HG02588 (cell line): ENCODE measurements around the gene NUMBL.
"Not testable (repeated sequence)": the region's sequence is repeated elsewhere in the genome, so short reads cannot be mapped to it uniquely, and the experiment has no call there.

ENCODE experiments used
- ATAC-seq: cut with Tn5 transposase; IDR thresholded peaks from one replicate; pipeline ENCODE4 v1.9.1; 2021; ENCODE audit warnings: mild to moderate bottlenecking, moderate library complexity; ENCODE audit not compliant: unreplicated experiment

Gene NUMBL

DNA sequence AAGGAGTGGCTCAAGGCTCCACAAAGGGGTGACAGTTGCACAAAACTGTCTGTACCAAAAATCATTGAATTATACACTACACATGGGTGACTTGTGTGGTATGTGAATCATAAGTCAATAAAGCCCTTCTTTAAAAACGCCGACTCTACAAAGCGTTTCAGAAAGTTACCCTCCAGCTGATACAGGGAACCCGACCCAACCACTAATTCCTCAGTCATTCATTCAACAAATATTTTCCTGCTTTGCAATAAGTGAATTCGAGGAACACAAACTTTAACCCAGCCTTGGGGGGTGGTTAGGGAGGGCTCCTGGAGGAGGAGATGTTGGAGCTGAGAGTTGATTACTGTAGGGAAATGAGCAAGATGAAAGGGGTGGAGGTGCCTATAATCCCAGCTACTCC lies 57.2 kb downstream of the NUMBL start:
- ATAC-seq, result no peak

DNA sequence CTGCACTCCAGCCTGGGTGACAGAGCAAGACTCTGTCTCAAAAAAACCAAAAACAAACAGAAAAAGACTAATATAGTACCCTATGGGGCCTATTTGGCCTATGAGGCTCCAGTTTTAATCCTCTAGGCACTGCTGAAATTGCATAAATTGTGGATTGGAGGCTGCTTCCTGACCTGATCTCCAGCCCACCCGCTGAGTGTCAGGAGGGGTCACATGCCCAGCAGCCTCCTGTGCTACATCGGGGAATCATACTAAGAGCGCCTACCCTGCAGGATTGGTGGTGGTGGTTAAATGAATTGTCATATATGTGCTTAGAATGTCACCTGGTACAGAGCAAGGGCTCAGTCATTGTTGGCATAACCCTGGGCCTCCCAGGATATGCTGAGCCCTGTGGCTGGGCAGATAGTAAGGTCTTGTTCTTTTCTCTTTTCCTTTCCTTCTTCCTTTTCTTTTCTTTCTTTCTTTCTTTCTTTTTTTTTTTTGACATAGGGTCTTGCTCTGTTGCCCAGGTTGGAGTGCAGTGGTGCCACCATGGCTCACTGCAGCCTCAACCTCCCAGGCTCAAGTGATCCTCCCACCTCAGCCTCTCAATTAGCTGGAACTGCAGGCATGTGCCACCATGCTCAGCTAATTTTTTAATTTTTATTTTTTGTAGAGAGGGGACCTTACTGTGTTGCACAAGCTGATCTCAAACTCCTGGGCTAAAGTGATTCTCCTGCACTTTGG lies 58.0 kb downstream of the NUMBL start:
- no peak for ATAC-seq

DNA sequence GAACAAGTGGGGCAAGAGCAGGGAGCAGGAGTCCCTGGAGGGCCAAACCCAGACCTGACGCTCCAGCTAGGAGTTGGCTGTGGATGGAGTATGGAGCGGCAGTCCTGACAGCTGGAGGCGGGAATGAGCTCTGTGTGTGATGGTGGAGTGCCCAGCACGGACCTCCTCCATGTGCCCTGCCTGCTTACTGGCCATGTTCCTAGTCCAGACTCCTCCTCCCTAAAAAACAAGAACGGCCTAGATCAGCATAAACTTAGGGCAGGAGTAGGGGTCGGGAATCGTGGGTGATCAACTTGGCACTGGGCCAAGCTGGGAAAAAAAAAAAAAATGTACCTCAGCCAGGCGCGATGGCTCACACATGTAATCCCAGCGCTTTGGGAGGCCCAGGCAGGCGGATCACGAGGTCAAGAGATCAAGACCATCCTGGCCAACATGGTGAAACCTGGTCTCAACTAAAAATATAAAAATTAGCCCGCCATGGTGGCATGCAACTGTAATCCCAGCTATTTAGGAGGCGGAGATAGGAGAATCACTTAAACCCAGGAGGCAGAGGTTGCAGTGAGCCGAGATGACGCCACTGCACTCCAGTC lies 59.8 kb downstream of the NUMBL start:
- ATAC-seq, result no peak

DNA sequence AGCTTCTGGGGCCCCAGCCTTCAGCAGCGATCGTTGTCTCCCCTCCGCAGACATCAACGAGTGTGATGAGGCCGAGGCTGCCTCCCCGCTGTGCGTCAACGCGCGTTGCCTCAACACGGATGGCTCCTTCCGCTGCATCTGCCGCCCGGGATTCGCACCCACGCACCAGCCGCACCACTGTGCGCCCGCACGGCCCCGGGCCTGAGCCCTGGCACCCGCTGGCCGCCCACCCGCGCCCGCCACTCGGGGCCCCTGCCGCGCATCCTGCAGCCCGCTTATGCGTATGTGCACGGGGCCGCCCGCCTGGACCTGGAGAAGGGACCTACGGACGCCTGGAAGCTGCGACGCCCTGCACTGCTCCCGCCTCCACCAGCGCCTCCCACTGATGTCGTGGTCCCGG lies 61.1 kb downstream of the NUMBL start:
- no peak for ATAC-seq

DNA sequence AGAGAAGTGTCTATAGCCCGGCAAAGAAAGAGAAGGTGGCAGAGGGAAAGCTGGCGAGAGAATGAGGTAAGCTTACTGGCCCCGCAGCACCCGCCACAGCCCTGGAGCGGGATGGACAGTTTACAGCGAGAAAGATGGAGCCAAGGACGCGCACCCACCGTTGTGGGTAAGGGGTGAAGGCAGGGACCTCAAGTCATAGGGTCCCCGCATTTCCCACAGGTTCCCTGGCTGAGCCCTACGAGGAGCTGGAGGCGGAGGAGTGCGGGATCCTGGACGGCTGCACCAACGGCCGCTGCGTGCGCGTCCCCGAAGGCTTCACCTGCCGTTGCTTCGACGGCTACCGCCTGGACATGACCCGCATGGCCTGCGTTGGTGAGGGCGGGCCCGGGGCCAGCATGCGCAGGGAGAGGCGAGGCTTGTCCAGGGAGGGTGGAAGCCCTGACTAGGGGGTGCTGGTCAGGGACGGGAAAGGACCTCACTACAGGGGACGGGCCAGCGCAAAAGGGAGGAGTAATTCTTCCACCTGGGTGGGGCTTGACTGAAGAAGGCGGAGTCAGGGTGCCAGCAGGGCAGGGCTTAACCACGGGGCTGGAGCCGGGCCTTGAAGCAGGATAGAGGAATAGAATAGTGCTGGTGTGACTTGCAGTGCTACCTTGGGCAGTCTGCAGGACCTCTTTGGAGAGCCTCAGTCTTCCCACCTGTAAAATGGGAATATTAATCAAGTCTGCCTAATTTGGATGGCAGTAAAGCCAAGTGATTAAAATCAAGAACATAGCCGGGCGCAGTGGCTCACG lies 62.8 kb downstream of the NUMBL start:
- ATAC-seq, result no peak

DNA sequence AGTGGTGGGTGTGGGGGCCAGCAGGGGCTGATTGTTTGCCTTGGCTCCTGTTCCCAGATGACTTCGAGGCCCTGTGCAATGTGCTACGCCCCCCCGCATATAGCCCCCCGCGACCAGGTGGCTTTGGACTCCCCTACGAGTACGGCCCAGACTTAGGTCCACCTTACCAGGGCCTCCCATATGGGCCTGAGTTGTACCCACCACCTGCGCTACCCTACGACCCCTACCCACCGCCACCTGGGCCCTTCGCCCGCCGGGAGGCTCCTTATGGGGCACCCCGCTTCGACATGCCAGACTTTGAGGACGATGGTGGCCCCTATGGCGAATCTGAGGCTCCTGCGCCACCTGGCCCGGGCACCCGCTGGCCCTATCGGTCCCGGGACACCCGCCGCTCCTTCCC lies 63.5 kb downstream of the NUMBL start:
- no peak for ATAC-seq

DNA sequence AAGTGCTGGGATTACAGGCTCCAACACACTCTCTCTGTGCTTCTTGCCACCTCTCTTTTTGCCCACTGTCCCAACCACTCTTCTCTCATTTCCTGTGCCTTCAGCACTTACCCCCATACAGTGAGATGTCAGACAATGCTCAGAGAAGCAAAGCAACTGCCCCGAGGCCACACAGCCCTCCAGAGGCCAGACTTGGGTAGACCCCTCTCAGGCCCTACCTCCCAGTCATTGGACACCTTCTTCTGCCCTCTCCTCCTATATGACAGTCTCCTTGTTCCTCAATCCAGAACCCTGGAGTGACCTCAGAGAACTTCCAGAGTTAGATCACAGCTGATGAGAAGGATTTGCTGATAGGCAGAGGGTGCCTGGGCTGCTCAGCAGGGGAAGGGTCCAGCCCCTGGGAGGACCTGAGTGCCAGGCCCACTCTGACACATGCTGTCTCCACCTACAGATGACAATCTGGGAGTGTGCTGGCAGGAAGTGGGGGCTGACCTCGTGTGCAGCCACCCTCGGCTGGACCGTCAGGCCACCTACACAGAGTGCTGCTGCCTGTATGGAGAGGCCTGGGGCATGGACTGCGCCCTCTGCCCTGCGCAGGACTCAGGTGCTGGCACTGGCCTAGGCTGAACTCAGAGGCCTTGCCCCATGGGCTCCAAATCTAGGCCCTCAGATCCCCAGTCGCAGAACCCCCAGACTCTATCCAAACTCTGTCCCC lies 64.9 kb downstream of the NUMBL start:
- no peak for ATAC-seq

DNA sequence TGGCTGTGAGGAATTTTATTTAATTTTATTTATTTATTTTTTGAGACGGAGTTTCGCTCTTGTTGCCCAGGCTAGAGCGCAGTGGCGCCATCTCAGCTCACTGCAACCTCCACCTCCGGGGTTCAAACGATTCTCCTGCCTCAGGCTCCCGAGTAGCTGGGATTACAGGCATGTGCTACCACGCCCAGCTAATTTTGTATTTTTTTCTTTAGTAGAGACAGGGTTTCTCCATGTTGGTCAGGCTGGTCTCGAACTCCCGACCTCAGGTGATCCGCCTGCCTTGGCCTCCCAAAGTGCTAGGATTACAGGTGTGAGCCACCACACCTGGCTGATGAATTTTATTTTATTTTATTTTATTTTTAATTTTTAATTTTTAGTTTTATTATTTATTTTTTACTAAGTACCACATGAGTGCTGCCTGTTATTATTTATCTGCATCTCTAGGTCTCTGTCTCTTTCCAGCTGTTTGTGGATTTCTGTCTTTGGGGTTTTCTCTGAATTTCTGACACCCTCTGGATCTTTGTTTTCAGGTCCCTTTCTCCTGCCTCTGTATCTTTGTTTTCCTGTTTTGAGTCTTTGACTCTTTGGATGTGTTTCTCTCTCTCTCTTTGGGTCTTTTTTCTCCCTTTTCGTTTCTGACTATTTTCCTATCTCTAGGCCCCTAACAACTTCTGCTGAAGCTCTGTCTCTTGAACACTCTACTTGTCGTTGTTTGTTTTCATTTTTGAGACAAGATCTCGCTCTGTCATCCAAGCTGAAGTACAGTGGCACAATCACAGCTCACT lies 65.9 kb downstream of the NUMBL start:
- ATAC-seq, result not testable (repeated sequence)

DNA sequence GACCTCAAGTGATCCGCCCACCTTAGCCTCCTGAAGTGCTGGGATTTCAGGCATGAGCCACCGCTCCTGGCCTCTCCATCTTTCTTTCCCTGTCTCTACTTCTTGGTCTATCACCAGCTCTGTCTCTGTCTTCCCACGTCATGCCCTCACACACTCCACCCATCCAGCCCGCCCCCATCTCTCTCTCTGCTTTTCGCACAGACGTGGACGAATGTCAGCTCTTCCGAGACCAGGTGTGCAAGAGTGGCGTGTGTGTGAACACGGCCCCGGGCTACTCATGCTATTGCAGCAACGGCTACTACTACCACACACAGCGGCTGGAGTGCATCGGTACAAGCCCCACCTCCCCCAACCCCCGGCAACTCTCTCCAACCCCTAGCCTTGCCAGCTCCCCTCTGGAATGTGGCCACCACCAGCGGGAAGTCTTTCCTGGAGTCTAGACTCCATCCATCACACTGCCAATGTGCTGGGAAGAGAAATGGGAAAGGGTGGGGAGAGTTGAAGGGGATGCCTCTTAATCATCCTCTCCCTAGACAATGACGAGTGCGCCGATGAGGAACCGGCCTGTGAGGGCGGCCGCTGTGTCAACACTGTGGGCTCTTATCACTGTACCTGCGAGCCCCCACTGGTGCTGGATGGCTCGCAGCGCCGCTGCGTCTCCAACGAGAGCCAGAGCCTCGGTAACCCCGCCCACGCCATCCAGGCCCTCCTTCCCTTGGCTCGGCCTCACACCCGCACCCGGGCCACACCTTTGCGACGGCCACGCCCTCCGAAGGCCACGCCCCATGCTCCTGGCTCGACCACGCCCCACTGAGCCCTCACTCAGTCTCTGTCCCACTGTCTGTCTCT lies 66.8 kb downstream of the NUMBL start:
- ATAC-seq, result no peak

DNA sequence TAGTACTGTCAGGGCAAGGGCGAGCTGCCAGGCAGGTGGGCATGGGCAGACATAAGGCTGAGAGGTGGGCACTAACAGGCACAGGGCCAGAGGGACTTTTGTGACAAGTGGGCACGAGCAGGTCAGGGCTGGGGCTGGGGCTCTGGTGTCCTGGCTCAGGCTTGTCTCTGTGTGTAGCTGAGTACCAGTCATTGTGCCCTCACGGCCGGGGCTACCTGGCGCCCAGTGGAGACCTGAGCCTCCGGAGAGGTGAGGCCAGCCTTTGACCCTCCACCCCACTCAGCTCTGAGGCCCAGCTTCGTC lies 67.7 kb downstream of the NUMBL start:
- ATAC-seq, result no peak

DNA sequence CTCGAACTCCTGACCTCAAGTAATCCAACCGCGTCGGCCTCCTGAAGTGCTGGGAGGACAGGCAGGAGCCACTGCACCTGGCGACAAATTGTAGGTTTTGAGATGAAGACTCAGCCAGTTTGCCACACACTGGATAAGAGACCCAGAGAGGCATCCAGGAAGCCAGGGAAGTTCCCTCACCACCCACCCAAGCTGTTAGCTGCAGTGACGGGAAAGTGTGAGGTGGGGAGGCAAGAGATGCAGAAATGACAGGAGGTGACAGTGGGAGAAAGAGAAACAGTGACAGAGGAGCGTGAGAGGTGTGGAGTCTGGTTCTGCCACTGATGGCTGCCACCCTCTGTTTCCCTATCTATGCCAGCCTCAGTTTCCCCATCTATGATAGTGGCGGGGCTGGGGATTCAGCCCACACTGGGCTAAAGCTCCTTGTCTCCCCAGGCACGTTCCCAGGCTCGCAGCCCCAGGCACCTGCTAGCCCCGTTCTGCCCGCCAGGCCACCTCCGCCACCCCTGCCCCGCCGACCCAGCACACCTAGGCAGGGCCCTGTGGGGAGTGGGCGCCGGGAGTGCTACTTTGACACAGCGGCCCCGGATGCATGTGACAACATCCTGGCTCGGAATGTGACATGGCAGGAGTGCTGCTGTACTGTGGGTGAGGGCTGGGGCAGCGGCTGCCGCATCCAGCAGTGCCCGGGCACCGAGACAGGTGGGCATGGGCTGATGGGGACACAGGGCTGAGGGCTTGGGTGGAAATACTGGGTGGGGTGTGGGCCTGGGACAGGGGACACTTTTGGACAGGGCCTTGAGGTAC lies 68.3 kb downstream of the NUMBL start:
- no peak for ATAC-seq

DNA sequence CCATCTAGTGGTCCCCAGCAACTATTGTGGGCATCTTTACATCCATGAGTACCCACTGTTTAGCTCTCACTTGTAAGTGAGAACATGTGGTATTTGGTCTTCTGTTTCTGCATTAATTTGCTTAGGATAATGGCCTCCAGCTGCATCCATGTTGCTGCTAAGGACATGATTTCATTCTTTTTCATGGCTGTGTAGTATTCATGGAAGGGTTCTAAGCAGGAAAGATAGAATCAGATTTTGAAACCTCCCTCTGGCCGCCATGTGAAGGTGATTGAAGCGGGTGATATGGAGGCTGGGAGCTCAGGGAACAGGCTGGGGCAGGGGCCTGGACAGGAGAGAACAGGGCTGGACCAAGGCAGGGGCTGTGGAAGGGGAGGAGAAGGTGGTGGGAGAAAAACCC lies 69.2 kb downstream of the NUMBL start:
- ATAC-seq, result no peak

DNA sequence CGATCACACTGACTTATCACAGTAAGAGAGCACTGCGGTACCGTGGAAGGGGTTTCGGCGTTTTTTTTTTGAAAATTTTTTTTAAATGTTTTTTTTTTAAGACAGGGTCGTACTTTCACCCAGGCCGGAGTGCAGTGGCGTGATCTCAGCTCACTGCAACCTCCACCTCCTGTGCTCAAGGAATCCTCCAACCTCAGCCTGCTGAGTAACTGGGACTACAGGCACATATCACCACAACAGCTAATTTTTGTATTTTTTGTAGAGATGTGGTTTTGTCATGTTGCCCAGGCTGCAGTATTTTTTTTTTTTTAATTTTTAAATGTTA lies 70.3 kb downstream of the NUMBL start:
- no peak for ATAC-seq

DNA sequence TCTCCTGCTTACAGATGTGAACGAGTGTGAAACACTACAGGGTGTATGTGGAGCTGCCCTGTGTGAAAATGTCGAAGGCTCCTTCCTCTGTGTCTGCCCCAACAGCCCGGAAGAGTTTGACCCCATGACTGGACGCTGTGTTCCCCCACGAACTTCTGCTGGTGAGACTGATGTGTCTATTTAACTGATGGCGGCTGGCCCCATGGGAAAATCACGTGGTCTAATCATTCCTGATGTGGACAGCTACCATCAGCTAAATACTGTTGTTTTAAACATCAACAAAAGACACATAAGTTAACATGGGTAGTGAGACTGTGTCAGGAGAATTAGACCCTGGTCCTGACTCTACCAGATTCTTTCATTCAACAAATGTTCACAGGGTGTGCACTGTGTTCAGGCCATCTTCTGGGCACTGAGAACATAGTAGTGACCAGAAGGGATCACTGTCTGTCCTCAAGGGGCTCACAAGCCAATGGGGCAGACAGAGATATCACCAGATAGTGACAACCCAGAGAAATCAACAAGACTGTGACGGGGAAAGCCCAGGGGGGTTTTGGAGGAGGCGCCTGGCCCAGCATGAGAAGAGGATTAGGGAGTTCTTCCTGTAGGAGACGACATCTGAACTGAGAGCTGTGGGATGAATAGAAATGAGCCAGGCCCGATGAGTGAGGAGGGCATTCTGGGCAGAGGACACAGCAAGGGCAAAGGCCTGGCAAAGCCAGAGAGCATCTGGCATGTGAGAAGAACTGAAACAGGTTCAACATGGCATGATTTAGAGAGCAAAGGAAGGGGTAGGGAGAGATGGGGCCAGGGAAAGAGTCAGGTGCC lies 70.9 kb downstream of the NUMBL start:
- ATAC-seq, result no peak

DNA sequence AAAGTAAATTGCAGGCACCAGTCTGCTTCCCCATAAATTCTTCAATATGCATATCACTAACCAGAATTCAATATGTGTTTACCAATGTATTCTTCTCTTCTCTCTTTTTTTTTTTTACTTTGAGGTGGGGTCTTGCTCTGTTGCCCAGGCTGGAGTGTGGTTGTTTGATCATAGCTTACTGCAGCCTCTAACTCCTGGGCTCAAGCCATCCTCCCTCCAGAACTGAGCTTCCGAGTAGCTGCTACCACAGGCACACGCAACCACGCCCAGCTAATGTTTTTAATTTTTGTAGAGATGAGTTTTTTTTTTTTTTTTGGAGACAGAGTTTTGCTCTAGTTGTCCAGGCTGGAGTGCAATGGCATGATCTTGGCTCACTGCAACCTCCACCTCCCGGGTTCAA lies 72.5 kb downstream of the NUMBL start:
- ATAC-seq, result no peak

DNA sequence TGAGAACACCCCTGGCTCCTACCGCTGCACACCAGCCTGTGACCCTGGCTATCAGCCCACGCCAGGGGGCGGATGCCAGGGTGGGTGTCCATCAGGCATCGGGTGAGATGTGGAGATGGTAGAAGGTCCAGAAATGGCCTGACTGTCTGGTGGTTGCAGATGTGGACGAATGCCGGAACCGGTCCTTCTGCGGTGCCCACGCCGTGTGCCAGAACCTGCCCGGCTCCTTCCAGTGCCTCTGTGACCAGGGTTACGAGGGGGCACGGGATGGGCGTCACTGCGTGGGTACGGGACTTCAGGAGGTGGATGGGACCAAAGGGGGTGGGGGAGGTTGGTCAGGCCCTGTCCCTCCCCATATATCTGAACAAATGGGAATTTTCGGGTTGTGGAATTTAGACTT lies 73.5 kb downstream of the NUMBL start:
- ATAC-seq, result no peak

DNA sequence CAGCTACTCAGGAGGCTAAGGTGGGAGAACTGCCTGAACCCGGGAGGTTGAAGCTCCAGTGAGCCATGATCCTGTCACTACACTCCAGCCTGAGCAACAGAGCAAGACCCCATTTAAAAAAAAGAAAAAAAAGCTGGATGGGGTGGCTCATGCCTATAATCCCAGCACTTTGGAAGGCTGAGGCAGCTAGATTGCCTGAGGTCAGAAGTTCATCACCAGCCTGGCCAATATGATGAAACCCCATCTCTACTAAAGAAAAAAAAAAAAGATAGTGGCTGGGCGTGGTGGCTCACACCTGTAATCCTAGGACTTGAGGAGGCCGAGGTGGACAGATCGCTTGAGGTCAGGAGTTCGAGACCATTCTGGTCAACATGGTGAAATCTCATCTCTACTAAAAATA lies 74.3 kb downstream of the NUMBL start:
- no peak for ATAC-seq
